GM12891 (cell line): ENCODE measurements around the gene TNFAIP8. TPM values are rescaled to one million over a fixed set of nuclear protein-coding genes. Genes with fewer than 3 reads are reported as not detected.

Source experiments
- DNase-seq: peaks from one replicate; pipeline ENCODE4 v3.0.0; 2011; ENCODE audit warnings: low spot score; ENCODE audit not compliant: insufficient read length
- FAIRE-seq: peaks from 2 replicates; lab custom pipeline; 2011; peaks lifted over from hg19 to GRCh38; lab: Jason Lieb, UNC
- PAX5 ChIP-seq: IDR thresholded peaks from 2 replicates; pipeline ENCODE4 v1.6.1; 2011; ENCODE audit warnings: low read length, moderate library complexity, mild to moderate bottlenecking; ENCODE audit not compliant: insufficient read depth, severe bottlenecking
- POLR2A ChIP-seq: IDR thresholded peaks from 2 replicates; pipeline ENCODE4 v1.6.1; 2011; ENCODE audit warnings: low read depth, low read length, control low read depth
- POLR2AphosphoS5 ChIP-seq: IDR thresholded peaks from 2 replicates; pipeline ENCODE4 v1.6.1; 2011; ENCODE audit warnings: low read depth, low read length, control low read depth
- POU2F2 ChIP-seq: IDR thresholded peaks from 2 replicates; pipeline ENCODE4 v1.6.1; 2011; ENCODE audit warnings: low read depth, mild to moderate bottlenecking, control low read depth, low read length, moderate library complexity
- SPI1 ChIP-seq: IDR thresholded peaks from 2 replicates; pipeline ENCODE4 v1.6.1; 2011; ENCODE audit warnings: low read depth, low read length, control low read depth
- TAF1 ChIP-seq: IDR thresholded peaks from 2 replicates; pipeline ENCODE4 v1.6.1; 2011; ENCODE audit warnings: low read depth, low read length, control low read depth
- polyA plus RNA-seq: library from polyadenylated mRNA; unstranded; fragments of >200 nt; gene quantifications from one replicate; pipeline ENCODE4 v1.2.1, GENCODE V29; 2012; ENCODE audit warnings: low read depth, missing spikeins, inconsistent platforms; ENCODE audit not compliant: missing spikeins

Gene TNFAIP8
- 82.8 TPM for polyA plus RNA-seq

DNA sequence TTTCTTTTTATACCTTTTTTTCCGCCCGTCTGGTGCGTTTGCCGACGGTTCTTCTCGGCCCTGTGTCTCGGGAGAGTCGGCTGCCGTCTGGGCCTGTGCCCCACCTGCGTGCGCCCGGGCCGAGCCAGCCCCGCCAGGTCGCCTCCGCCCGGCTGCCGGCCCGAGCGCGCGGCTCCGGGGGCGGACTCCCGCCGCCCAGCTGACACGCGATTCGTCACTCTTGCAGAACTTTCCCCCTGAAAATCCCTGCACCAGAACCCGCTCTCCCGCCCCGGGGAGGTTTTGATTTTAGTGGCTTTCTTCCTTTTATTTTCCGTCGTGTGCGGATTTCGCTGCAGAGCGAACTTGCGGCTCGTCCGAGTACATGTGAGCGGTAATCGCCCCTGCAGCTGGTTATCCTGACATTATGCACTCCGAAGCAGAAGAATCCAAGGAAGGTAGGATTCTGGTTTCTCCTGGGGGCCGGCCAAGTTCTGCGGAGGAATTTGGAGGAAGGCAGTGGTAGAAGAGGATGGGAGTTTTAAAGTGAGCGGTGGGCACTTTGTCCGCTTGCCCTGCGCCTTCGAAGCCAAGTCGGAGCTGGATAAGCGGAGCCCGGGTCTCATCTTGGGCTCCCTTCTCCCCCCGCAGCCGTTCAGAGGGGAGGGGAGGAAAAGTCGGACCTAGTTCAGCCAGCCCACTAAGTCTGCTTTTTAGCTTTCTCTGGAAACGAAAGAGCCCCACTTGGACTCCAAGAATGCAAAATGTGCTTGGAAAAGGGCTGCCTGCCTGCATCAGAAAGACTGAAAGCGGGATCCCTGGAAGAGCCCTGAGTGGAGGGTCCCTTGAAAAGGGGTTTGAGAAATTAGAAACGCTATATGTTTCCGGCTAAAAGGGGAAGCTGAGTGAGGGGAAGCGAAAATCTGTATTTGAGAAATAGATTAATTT is at the start of gene TNFAIP8:
TNFAIP8 (plus strand) TSS at position 335 of the 927 bp plus-strand sequence; CDS start at position 407, 72 bp downstream.
- TF ChIP-seq POU2F2 = peak; percentile 73
- TF ChIP-seq TAF1 = 0 out of 2 replicates have a peak, but pooled peaks have one; percentile 52
- TF ChIP-seq POLR2AphosphoS5 = peak; percentile 82
- peak; percentile 63 for TF ChIP-seq PAX5
- peak; percentile 84 for TF ChIP-seq SPI1
- TF ChIP-seq POLR2A = peak; percentile 80
- no peak for DNase-seq
- peak; percentile 79 for FAIRE-seq

GRCh38 chr5:119307170-119307569 is 48.6 kb upstream of the TNFAIP8 start:
- DNase-seq (no peak), FAIRE-seq (no peak)
- TF ChIP-seq PAX5 (no peak), SPI1 (no peak), POLR2A (no peak), POLR2AphosphoS5 (no peak), TAF1 (no peak), POU2F2 (no peak)

DNA sequence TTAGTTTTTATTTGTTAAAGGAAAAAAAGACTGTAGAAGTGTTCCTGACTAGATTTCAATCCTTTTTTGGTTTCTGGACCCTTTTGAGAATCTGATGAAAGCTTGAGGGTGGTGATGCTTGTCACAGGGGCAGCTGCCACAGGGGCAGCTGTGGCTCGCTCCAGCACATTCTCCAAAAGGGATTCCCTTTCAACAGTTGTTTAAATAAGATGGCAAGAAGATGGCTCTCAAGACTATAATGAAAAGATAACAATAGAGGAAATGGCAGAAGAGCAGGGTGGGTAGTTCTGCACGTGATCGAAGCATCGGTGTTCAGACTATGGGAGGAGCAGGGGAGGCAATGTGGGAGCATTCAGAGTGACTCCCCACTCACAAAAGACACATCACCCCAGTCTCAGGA is 46.5 kb upstream of the TNFAIP8 start:
- peak; percentile 55 for FAIRE-seq
- TF ChIP-seq POU2F2 = no peak
- TF ChIP-seq TAF1 = no peak
- TF ChIP-seq PAX5 = no peak
- 0 out of 2 replicates have a peak, but pooled peaks have one; percentile 9 for TF ChIP-seq SPI1
- no peak for TF ChIP-seq POLR2AphosphoS5
- DNase-seq = no peak

DNA sequence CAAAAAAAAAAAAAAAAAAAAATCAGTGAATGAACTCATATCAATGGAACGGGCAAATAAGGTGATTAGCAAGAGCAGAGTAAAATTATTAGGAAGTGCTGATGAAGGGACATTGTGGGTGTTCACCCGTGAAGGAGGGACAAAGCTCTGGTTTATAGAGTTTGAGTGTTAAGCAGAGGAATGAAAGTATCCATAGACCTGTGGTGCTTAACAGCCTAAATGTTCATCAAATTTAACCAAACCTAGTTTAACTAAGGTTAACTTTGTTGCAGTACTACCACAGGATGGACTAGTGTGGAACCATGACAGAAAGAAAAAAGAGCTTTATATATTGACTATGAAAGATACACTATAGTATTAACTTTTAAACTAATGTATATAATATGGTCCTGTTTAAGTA is 44.1 kb upstream of the TNFAIP8 start:
- DNase-seq = no peak
- TF ChIP-seq POLR2A = no peak
- no peak for TF ChIP-seq PAX5
- no peak for TF ChIP-seq SPI1
- TF ChIP-seq POLR2AphosphoS5 = no peak
- TF ChIP-seq TAF1 = no peak
- no peak for TF ChIP-seq POU2F2
- no peak for FAIRE-seq

DNA sequence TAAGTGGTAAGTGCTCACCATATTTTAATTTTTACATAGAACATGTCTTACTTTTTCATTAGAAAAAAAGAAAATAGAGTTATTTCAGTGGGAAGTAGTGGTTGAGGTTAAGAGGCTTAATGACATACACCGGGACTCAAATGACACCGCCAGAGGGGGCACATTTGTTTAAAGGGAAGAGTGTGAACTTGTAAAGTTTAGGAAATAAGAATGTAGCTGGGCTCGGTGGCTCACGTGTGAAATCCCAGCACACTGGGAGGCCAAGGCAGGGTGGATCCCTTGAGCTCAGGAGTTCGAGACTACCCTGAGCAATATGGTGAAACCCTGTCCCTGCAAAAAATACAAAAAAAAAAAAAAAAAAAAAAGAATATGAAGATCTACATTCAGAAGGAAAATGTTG is 43.4 kb upstream of the TNFAIP8 start:
- no peak for FAIRE-seq
- no peak for DNase-seq
- TF ChIP-seq POU2F2 = no peak
- TF ChIP-seq POLR2A = no peak
- TF ChIP-seq TAF1 = no peak
- TF ChIP-seq SPI1 = no peak
- TF ChIP-seq PAX5 = no peak
- TF ChIP-seq POLR2AphosphoS5 = no peak

DNA sequence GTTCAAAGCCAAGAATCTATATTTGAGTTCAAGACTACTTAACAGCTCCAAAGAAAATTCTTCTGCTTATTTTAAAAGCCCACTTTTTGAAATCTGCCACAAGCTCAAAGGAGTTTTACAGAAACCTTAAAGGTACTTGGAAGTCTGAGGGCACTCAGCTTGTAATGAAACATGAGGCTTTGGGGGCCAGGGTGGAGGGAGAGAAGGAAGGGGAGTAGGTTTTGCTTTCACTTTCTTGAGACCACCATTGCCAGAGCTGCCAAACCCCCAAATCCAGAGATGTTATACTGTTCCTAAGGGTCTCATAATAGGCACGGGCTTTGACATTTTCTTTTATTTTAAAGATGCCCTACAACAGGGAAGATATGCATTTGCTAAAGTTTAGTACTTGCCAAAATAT is 42.6 kb upstream of the TNFAIP8 start:
- DNase-seq (no peak), FAIRE-seq (no peak)
- no peak for TF ChIP-seq PAX5
- no peak for TF ChIP-seq POLR2A
- no peak for TF ChIP-seq SPI1
- no peak for TF ChIP-seq POU2F2
- TF ChIP-seq TAF1 = no peak
- TF ChIP-seq POLR2AphosphoS5 = no peak

- TF ChIP-seq SPI1 (no peak), POU2F2 (no peak), PAX5 (no peak), POLR2AphosphoS5 (no peak), POLR2A (no peak), TAF1 (no peak)
- DNase-seq = no peak
- peak; percentile 57 for FAIRE-seq
Observed at GRCh38 chr5:119313658-119314605, 41.9 kb upstream of the TNFAIP8 start.

DNA sequence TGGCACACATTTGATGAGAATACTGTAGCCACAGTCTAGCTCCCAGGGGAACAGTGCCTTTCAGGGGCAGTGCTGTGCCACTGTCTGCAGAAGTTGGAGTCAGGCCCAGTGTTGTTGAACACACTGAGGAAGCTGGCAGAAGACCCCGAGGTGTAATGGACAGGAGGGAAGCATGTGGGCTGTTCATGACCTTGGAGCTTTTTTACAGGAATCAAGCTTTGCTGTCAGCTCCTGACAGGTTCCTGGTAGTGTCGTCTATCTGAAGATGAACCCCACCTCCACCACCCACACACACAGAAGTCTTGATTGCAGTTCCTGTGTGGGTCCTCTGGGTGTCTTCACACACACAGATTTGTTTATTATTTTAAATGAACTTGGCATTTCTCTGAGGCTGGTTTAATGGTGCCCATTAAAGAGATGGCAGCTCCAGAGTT is 40.3 kb upstream of the TNFAIP8 start:
- FAIRE-seq (peak; percentile 45), DNase-seq (peak; percentile 25)
- TF ChIP-seq TAF1 (no peak), POLR2AphosphoS5 (no peak), PAX5 (no peak), SPI1 (0 out of 2 replicates have a peak, but pooled peaks have one; percentile 7)

DNA sequence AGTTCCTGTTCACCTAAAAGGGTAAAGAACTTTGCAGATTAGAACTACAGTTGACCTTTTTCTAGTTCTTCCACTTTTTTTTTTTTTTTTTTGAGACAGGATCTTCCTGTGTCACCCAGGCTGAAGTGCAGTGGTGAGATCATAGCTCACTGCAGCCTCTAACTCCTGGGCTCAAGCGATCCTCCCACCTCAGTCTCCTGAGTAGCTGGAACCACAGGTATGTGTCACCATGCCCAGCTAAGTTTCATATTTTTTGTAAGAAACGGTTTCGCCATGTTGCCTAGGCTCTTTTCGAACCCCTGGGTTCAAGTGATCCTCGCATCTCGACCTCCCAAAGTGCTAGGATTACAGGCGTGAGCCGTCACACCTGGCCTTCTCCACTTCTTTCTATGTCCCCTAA is 39.7 kb upstream of the TNFAIP8 start:
- DNase-seq (no peak), FAIRE-seq (no peak)
- TF ChIP-seq POLR2AphosphoS5 (no peak), TAF1 (no peak), SPI1 (no peak), PAX5 (no peak), POU2F2 (no peak), POLR2A (no peak)
